Thymus (tissue), 11 donors: Measurements from ENCODE around the gene AGPAT4. TPM values are rescaled to one million over a fixed set of nuclear protein-coding genes. Genes with fewer than 3 reads are reported as not detected.
"Not testable (repeated sequence)": the region's sequence is repeated elsewhere in the genome, so short reads cannot be mapped to it uniquely, and the experiment has no call there.

Source experiments
- DNase-seq, 9 donors: peaks; one replicate each; pipeline ENCODE4 v3.0.0-alpha.2; 2013; ENCODE audit warnings: low spot score in 9 of 9, low read depth in 6 of 9, missing footprints in 1 of 9
- H3K27ac ChIP-seq, 2 donors: one replicate each; pipeline ENCODE4 v1.5.1; 2013; ENCODE audit warnings: control low read depth in 1 of 2, low read depth in 1 of 2, low read length in 1 of 2, mild to moderate bottlenecking in 1 of 2, moderate library complexity in 1 of 2
- H3K27me3 ChIP-seq, 2 donors: one replicate each; pipeline ENCODE4 v1.5.1; 2013; ENCODE audit warnings: low read length in 1 of 2; ENCODE audit not compliant: control insufficient read depth in 2 of 2, insufficient read depth in 1 of 2
- H3K36me3 ChIP-seq, 2 donors: one replicate each; pipeline ENCODE4 v1.5.1; 2013; ENCODE audit warnings: low read length in 1 of 2, mild to moderate bottlenecking in 1 of 2, moderate library complexity in 1 of 2; ENCODE audit not compliant: control insufficient read depth in 2 of 2, insufficient read depth in 2 of 2
- H3K4me1 ChIP-seq, 2 donors: one replicate each; pipeline ENCODE4 v1.5.1; 2013; ENCODE audit warnings: low read length in 2 of 2; ENCODE audit not compliant: control insufficient read depth in 2 of 2, insufficient read depth in 2 of 2
- H3K4me3 ChIP-seq, 2 donors: one replicate each; pipeline ENCODE4 v1.5.1; 2013; ENCODE audit warnings: low read length in 2 of 2, control low read depth in 1 of 2, mild to moderate bottlenecking in 1 of 2
- H3K9me3 ChIP-seq, 2 donors: one replicate each; pipeline ENCODE4 v1.5.1; 2013; ENCODE audit warnings: low read length in 1 of 2, mild to moderate bottlenecking in 1 of 2; ENCODE audit not compliant: control insufficient read depth in 2 of 2, insufficient read depth in 1 of 2
- WGBS: extraction: QIAGEN DNeasy Blood & Tissue Kit; methylation state at CpG from one replicate; pipeline ENCODE4 v1.1.7; 2013; 5-methylcytosine and 5-hydroxymethylcytosine counted together
- polyA plus RNA-seq: library from polyadenylated mRNA; stranded (reverse); fragments of 200-250 nt; gene quantifications from one replicate; pipeline ENCODE4 v1.2.3, GENCODE V29; 2013
- total RNA-seq: library from RNA; stranded (reverse); fragments of 120-200 nt; gene quantifications from one replicate; pipeline ENCODE4 v1.2.4, GENCODE V29; 2013
- donor health status: healthy.

The AGPAT4 gene
- total and polyA plus RNA-seq, 2 donors: 2.7 to 2.9 TPM

GRCh38 chr6:161228096-161228495 lies 45.8 kb downstream of the AGPAT4 start:
- peaks cover 0 to 17% of the 10 kb centered on the region in 2 donors for H3K4me1 ChIP-seq
- no peak overlapping the region for H3K27ac ChIP-seq
- WGBS: 97% methylated on average over 6 of the region's 6 CpGs
- H3K9me3 ChIP-seq: no peaks in the 10 kb centered on the region
- no peaks in the 10 kb centered on the region for H3K36me3 ChIP-seq
- no peaks in the 10 kb centered on the region for H3K27me3 ChIP-seq
- no peak overlapping the region for H3K4me3 ChIP-seq
- DNase-seq: no peak

DNA sequence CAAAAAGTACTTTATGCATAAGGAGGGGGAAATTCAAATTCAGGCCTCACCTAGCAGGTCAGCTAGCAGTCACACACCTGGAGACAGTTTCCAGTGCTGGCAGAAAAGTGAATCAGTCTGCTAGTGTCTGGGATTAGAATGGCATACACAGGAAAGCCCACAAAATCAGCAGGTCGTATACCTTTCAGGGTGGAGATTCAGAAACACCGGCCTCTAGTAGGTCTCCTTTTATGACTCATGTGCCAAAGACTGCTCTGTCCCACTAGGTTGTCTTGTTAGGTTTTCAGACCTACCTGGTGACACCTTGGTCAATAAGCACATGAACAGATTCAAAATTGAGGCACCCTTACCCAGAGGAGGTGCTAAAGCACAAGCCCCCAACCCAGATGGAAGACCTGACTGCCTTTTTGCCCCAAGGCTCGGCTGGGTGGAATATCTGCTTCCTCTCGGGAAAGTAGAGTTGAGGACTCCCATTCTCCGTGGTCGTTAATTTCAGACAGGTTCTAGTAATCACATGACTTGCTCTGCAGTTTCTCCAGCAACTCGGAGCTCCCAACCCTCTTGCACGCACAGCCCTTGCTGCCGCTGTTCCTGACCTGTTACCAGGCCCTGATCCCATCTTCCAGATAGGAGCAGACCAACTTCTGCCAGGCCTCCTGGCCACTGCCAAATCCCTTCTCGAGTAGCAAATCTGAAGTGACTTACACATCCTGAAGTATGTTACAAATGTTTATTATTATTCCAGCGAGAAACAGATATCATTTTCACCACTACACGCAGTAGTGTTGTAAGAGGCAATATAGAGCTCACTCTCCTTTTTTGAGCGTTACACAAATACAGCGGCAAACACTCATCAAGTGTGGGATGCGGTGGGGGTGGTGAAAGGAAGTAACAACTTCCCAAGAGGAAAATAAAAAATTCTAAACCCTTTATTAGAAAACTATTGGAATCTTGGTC lies 46.6 kb downstream of the AGPAT4 start:
- peaks cover 0 to 17% of the 10 kb centered on the region in 2 donors for H3K4me1 ChIP-seq
- no peak overlapping the region for H3K4me3 ChIP-seq
- no peaks in the 10 kb centered on the region for H3K9me3 ChIP-seq
- H3K27ac ChIP-seq: no peak overlapping the region
- no peaks in the 10 kb centered on the region for H3K27me3 ChIP-seq
- no peak for DNase-seq
- WGBS: 96% methylated on average over 15 of the region's 15 CpGs
- no peaks in the 10 kb centered on the region for H3K36me3 ChIP-seq

GRCh38 chr6:161226009-161226964 lies 47.6 kb downstream of the AGPAT4 start:
- peak in 1 of 9 donors; percentile 41 for DNase-seq
- H3K27me3 ChIP-seq: no peaks in the 10 kb centered on the region
- no peak overlapping the region for H3K4me3 ChIP-seq
- no peaks in the 10 kb centered on the region for H3K9me3 ChIP-seq
- no peak overlapping the region for H3K27ac ChIP-seq
- peaks cover 0 to 17% of the 10 kb centered on the region in 2 donors for H3K4me1 ChIP-seq
- WGBS: 35% methylated on average over 8 of the region's 8 CpGs
- H3K36me3 ChIP-seq: no peaks in the 10 kb centered on the region

DNA sequence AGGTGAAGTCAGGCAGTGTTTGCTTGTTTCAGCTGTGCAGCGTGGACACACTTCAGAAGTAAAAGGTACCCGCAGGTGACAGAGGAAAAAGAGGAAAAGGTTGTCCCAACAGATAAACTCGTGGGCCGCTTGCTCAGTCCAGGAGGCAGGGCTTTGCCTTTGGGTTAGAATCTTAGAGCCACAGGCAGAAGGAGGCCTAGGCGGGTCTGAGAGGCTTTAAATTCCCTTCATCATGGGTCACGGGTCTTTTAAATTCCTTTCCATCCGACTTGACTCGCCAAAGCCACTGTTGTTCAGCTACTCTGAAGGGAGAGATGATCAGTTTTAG lies 48.2 kb downstream of the AGPAT4 start:
- Histone ChIP-seq H3K36me3 (no peaks in the 10 kb centered on the region), H3K4me1 (peaks cover 0 to 17% of the 10 kb centered on the region in 2 donors), H3K4me3 (no peak overlapping the region), H3K27me3 (no peaks in the 10 kb centered on the region), H3K27ac (no peak overlapping the region), H3K9me3 (no peaks in the 10 kb centered on the region)
- DNase-seq: no peak
- WGBS: 64% methylated on average over 8 of the region's 8 CpGs

GRCh38 chr6:161224951-161225680 lies 48.7 kb downstream of the AGPAT4 start:
- H3K4me3 ChIP-seq, H3K9me3 ChIP-seq, H3K36me3 ChIP-seq, H3K27ac ChIP-seq, H3K27me3 ChIP-seq, DNase-seq: not testable (repeated sequence)
- H3K4me1 ChIP-seq: peaks cover 0 to 17% of the 10 kb centered on the region in 2 donors
- 97% methylated on average over 16 of the region's 16 CpGs for WGBS

- no peak overlapping the region for H3K27ac ChIP-seq
- no peaks in the 10 kb centered on the region for H3K36me3 ChIP-seq
- DNase-seq: no peak
- H3K9me3 ChIP-seq: no peaks in the 10 kb centered on the region
- peaks cover 0 to 13% of the 10 kb centered on the region in 2 donors for H3K4me1 ChIP-seq
- H3K4me3 ChIP-seq: no peak overlapping the region
- 78% methylated on average over 3 of the region's 3 CpGs for WGBS
- no peaks in the 10 kb centered on the region for H3K27me3 ChIP-seq
Observed at GRCh38 chr6:161223646-161224045, 50.2 kb downstream of the AGPAT4 start.

DNA sequence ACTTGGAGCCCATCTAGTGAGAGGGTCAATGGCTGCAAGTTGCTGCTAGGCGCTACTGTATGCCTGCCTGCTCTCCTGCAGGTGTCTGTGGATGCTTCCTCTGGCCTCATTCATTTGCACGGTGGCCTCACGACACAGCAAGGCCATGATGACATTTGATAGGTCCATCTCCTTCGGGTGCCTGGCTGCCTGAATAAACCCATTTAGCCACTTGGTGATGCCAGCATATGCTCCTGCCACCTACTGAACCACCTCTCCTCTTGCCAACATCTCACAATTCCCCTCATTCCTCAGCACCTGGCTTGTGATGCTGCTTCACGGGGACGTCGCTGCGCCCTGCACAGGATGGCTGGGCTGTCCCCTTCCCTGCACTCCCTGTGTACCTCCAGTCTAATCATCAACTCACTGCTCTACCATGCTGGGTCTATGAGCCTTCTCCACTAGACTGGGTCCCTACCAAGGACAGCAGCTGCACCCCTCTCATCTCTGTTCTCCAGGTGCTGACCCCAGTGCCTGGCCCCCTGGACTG lies 51.1 kb downstream of the AGPAT4 start:
- H3K27ac ChIP-seq: no peak overlapping the region
- peaks cover 0 to 13% of the 10 kb centered on the region in 2 donors for H3K4me1 ChIP-seq
- H3K36me3 ChIP-seq: no peaks in the 10 kb centered on the region
- H3K9me3 ChIP-seq: no peaks in the 10 kb centered on the region
- H3K4me3 ChIP-seq: no peak overlapping the region
- WGBS: 97% methylated on average over 8 of the region's 8 CpGs
- no peaks in the 10 kb centered on the region for H3K27me3 ChIP-seq
- DNase-seq: no peak

GRCh38 chr6:161220346-161220745 lies 53.5 kb downstream of the AGPAT4 start:
- DNase-seq: no peak
- Histone ChIP-seq H3K36me3 (no peaks in the 10 kb centered on the region), H3K9me3 (peaks cover 0 to 1% of the 10 kb centered on the region in 2 donors), H3K4me1 (no peaks in the 10 kb centered on the region), H3K4me3 (no peak overlapping the region), H3K27me3 (no peaks in the 10 kb centered on the region), H3K27ac (no peak overlapping the region)
- WGBS: 96% methylated on average over 6 of the region's 6 CpGs
